ENCODE data around the gene ASCC3. TPM values are rescaled to one million over a fixed set of nuclear protein-coding genes. Genes with fewer than 3 reads are reported as not detected.

ASCC3 gene
- total and polyA plus RNA-seq, 2 donors (not counting 3 experiments of a cell fraction or from before 2014, with no cell fraction given), result 15.7 to 57.2 TPM

DNA sequence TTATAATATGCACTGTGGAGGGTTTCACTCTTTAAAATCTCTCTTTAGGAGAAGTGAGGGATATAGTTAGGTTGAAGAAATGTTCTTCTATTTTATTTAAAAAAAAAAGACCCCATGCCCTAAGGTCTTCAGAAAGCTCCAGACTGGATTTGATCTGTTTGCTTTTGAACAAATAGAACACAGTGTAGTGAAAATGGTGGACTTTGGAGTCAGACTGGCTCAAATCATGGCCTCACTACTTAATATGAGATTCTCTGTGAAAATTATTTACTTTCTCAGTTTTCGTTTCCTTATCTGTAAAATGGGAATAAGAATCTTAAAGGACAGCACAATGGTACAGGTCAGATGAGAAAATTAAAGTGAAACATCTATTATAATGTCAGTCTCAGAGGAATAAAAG lies 203.9 kb downstream of the ASCC3 start:
- POLR2A ChIA-PET, result no interaction called here
- no peaks in the 10 kb centered on the region for H3K79me2 ChIP-seq (ENCODE audit: control insufficient read depth, insufficient read depth, low read length)
- H3K9ac ChIP-seq (replicated peaks; ENCODE audit: extremely low read depth, insufficient read depth, low read length), result no peak overlapping the region
- H3K9me3 ChIP-seq (replicated peaks; ENCODE audit: control insufficient read depth, insufficient read depth, low read length), result no peaks in the 10 kb centered on the region
- H4K20me1 ChIP-seq (replicated peaks; ENCODE audit: control insufficient read depth, extremely low read depth, insufficient read depth, low read length), result no peaks in the 10 kb centered on the region
- CTCF ChIA-PET, result interaction anchor here (0.7 to 2.0 kb wide), 7 partner anchors 9 to 947 kb away, joined by 3 to 18 read pairs (median 5); no protein-coding TSS in a partner anchor
- no peak for DNase-seq (ENCODE audit: low read depth, low spot score)
- no peak overlapping the region for H3K4me3 ChIP-seq (replicated peaks in 1 of 3; ENCODE audit: insufficient read depth in 1 of 3, low read depth in 1 of 3, low read length in 3 of 3)
- H3K4me1 ChIP-seq (ENCODE audit: control insufficient read depth, extremely low read depth, insufficient read depth, low read length), result no peaks in the 10 kb centered on the region
- no peak for FAIRE-seq
- no TSS peak for BruUV-seq (replicated peaks)
- H3K27me3 ChIP-seq (ENCODE audit: control insufficient read depth in 2 of 2, insufficient read depth in 2 of 2, low read length in 2 of 2), result no peaks in the 10 kb centered on the region
- no peaks in the 10 kb centered on the region for H3K9me1 ChIP-seq (replicated peaks; ENCODE audit: control insufficient read depth, extremely low read depth, insufficient read depth, low read length)
- no peak overlapping the region for H3K27ac ChIP-seq (ENCODE audit: insufficient read depth, low read depth, low read length)
- no peaks in the 10 kb centered on the region for H3K36me3 ChIP-seq (ENCODE audit: control insufficient read depth in 2 of 2, extremely low read depth in 1 of 2, insufficient read depth in 2 of 2, low read length in 2 of 2)
- H2AFZ ChIP-seq (ENCODE audit: low read depth, low read length), result no peak overlapping the region
- no peak overlapping the region for H3K4me2 ChIP-seq (ENCODE audit: insufficient read depth, low read length)
- TF ChIP-seq, protein P1, sequence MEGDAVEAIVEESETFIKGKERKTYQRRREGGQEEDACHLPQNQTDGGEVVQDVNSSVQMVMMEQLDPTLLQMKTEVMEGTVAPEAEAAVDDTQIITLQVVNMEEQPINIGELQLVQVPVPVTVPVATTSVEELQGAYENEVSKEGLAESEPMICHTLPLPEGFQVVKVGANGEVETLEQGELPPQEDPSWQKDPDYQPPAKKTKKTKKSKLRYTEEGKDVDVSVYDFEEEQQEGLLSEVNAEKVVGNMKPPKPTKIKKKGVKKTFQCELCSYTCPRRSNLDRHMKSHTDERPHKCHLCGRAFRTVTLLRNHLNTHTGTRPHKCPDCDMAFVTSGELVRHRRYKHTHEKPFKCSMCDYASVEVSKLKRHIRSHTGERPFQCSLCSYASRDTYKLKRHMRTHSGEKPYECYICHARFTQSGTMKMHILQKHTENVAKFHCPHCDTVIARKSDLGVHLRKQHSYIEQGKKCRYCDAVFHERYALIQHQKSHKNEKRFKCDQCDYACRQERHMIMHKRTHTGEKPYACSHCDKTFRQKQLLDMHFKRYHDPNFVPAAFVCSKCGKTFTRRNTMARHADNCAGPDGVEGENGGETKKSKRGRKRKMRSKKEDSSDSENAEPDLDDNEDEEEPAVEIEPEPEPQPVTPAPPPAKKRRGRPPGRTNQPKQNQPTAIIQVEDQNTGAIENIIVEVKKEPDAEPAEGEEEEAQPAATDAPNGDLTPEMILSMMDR (IDR thresholded peaks at IDR 0.05; ENCODE audit: extremely low read depth in 1 of 2, insufficient read depth in 1 of 2, low read depth in 1 of 2, low read length in 2 of 2), result no peak
- TF ChIP-seq JUN (IDR thresholded peaks at IDR 0.05; ENCODE audit: borderline replicate concordance, insufficient read depth, insufficient read length, low read depth), result no peak
- no peak for TF ChIP-seq EZH2 (IDR thresholded peaks at IDR 0.05; ENCODE audit: borderline replicate concordance, low read depth, low read length, severe bottlenecking)
- no peak for TF ChIP-seq MYC (IDR thresholded peaks at IDR 0.05; ENCODE audit: low read depth, low read length)
- TF ChIP-seq, protein P2, sequence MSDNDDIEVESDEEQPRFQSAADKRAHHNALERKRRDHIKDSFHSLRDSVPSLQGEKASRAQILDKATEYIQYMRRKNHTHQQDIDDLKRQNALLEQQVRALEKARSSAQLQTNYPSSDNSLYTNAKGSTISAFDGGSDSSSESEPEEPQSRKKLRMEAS (IDR thresholded peaks at IDR 0.05; ENCODE audit: insufficient read depth, insufficient read length), result no peak
- TF ChIP-seq FOS (IDR thresholded peaks at IDR 0.05; ENCODE audit: borderline replicate concordance, insufficient read depth, low read length), result no peak
- TF ChIP-seq POLR2AphosphoS5 (IDR thresholded peaks at IDR 0.05; ENCODE audit: insufficient read depth, low read depth, low read length), result no peak
- no peak for TF ChIP-seq GATA2 (IDR thresholded peaks at IDR 0.05; ENCODE audit: insufficient read depth, insufficient read length, low read depth, low read length)
- TF ChIP-seq POLR2A (IDR thresholded peaks at IDR 0.05; ENCODE audit: low read depth, low read length), result no peak
- dilution Hi-C loops (cut with MboI; ENCODE audit: extremely low pct_ligation_motif_present, low sequenced_read_pairs) (no loop called here), intact Hi-C loops (cut with micrococcal nuclease) (no loop called here)
